Psoas muscle (tissue), 8 donors: ENCODE results near the gene APOBEC2. TPM values are rescaled to one million over a fixed set of nuclear protein-coding genes. Genes with fewer than 3 reads are reported as not detected.
A peak's percentile ranks its signal among the peaks of the same experiment; 100 is the strongest.

Experiments
- ATAC-seq, 4 donors: fragments of 200-7000 bp; cut with Tn5 transposase; one replicate each; pipeline ENCODE4 v1.9.1; 2020; ENCODE audit warnings: moderate library complexity in 3 of 4, mild to moderate bottlenecking in 2 of 4
- DNase-seq, 2 donors: peaks; one replicate each; pipeline ENCODE4 v3.0.0-alpha.2; 2020
- H3K27ac ChIP-seq: fragments of 200-600 bp; one replicate; pipeline ENCODE4 v1.8.0; 2022
- H3K27me3 ChIP-seq, 3 donors: fragments of 200-600 bp in 1 of 3; one replicate each; pipeline versions ENCODE4 v1.6.1 to v1.8.0; 2013 to 2022; ENCODE audit warnings: low read length in 2 of 3, mild to moderate bottlenecking in 2 of 3, moderate library complexity in 1 of 3; ENCODE audit not compliant: insufficient read depth in 3 of 3
- H3K36me3 ChIP-seq, 2 donors: fragments of 200-600 bp in 1 of 2; one replicate each; pipeline versions ENCODE4 v1.6.1 to v1.8.0; 2013 to 2022; ENCODE audit warnings: low read depth in 1 of 2, mild to moderate bottlenecking in 1 of 2, moderate library complexity in 1 of 2; ENCODE audit not compliant: insufficient read depth in 1 of 2
- H3K4me1 ChIP-seq: fragments of 200-600 bp; one replicate; pipeline ENCODE4 v1.8.0; 2022
- H3K4me3 ChIP-seq: fragments of 200-600 bp; one replicate; pipeline ENCODE4 v1.8.0; 2022; ENCODE audit warnings: mild to moderate bottlenecking
- H3K9me3 ChIP-seq: fragments of 200-600 bp; one replicate; pipeline ENCODE4 v1.8.0; 2022
- WGBS, 3 donors: extraction: QIAGEN DNeasy Blood & Tissue Kit; methylation state at CpG; one replicate each; pipeline versions ENCODE4 v1.1.6 to v1.1.7; 2013; 5-methylcytosine and 5-hydroxymethylcytosine counted together
- intact Hi-C, 2 donors: fragments of 100-400 bp; cut with DNase I; formaldehyde crosslinking; loops; one replicate each; pipeline versions ENCODE4 v1.11.0 to v1.14.2; 2022
- polyA plus RNA-seq, 3 donors: library from polyadenylated mRNA; stranded (reverse); fragments of 200-250 nt; gene quantifications; one replicate each; pipeline ENCODE4 v1.2.3, GENCODE V29; 2013
- total RNA-seq, 4 donors: library from RNA; stranded (reverse); fragmentation: NEBNext Ultra II Directional in 2 of 4; extraction: Animal tissue kit (Norgen Biotek cat#: 25700) in 2 of 4; gene quantifications; one replicate each; pipeline versions ENCODE4 v1.2.1 to v1.2.4, GENCODE V29; 2021 to 2023
- TF ChIP-seq, protein P1 (sequence below): fragments of 200-600 bp; IDR thresholded peaks from one replicate; pipeline ENCODE4 v1.8.0; 2022; ENCODE audit warnings: antibody characterized with exemption
- donor health status: healthy with polysubstance abuse.
- donor health status: DM: no; HTN: no; CAD: no; lungs with moderate emphysema.
- donor health status: Bipolar disorder and iron deficiency.
- donor health status: healthy.
- donor health status: DM: yes; HTN: yes; CAD: no.
- donor health status: DM: no; HTN: no; CAD: no.
- donor health status: DM: no; HTN: no; CAD: no.
- donor health status: DM: yes; HTN: yes; CAD: no.

The APOBEC2 gene
- total and polyA plus RNA-seq, 7 donors: 16.4 to 511 (median 141) TPM

GRCh38 chr6:41021832-41022231 lies 31.2 kb upstream of the APOBEC2 start:
- ATAC-seq: peak; percentile 84 to 96 (median 87)
- Histone ChIP-seq H3K4me3 (no peak overlapping the region), H3K36me3 (peaks cover 4% of the 10 kb centered on the region in 2 donors), H3K4me1 (peaks cover 11% of the 10 kb centered on the region), H3K9me3 (no peaks in the 10 kb centered on the region), H3K27me3 (no peaks in the 10 kb centered on the region), H3K27ac (peak overlapping the region; percentile 65)
- DNase-seq: no peak
- intact Hi-C loops: loop anchor here in 1 of 2 donors (10.0 kb wide), 2 partner anchors 197 to 697 kb away; no protein-coding TSS in a partner anchor
- 59 to 80% (median 64%) methylated on average over 3 of the region's 3 CpGs for WGBS, 3 donors
- TF ChIP-seq, protein P1, sequence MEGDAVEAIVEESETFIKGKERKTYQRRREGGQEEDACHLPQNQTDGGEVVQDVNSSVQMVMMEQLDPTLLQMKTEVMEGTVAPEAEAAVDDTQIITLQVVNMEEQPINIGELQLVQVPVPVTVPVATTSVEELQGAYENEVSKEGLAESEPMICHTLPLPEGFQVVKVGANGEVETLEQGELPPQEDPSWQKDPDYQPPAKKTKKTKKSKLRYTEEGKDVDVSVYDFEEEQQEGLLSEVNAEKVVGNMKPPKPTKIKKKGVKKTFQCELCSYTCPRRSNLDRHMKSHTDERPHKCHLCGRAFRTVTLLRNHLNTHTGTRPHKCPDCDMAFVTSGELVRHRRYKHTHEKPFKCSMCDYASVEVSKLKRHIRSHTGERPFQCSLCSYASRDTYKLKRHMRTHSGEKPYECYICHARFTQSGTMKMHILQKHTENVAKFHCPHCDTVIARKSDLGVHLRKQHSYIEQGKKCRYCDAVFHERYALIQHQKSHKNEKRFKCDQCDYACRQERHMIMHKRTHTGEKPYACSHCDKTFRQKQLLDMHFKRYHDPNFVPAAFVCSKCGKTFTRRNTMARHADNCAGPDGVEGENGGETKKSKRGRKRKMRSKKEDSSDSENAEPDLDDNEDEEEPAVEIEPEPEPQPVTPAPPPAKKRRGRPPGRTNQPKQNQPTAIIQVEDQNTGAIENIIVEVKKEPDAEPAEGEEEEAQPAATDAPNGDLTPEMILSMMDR: peak; percentile 42

- intact Hi-C loops: loop anchor here in 1 of 2 donors (10.0 kb wide), 2 partner anchors 197 to 697 kb away; no protein-coding TSS in a partner anchor
- no peaks in the 10 kb centered on the region for H3K27me3 ChIP-seq
Observed at GRCh38 chr6:41022294-41022693, 30.7 kb upstream of the APOBEC2 start.

DNA sequence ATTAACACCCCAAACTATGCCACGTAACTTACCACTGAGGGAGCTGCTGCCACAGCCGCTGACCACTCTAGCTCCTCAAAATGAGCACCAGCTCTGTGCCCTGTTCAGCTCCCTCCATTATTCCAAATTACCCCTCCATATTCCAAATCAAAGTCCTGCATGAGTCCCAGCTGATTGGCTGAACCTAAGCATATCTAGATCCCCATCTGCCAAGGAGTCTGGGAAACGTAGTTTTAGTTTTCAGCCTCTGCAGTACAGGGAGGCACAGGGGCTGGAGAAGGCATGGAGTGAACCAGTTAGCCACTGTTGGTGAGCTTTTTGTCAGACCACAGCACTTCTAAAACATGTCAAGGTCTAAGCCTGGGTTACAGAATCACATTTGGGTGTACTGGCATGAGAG lies 29.9 kb upstream of the APOBEC2 start:
- Histone ChIP-seq H3K27me3 (no peaks in the 10 kb centered on the region), H3K9me3 (no peaks in the 10 kb centered on the region), H3K4me1 (peaks cover 11% of the 10 kb centered on the region), H3K27ac (no peak overlapping the region), H3K4me3 (no peak overlapping the region), H3K36me3 (peaks cover 4% of the 10 kb centered on the region in 2 donors)
- intact Hi-C loops: loop anchor here in 1 of 2 donors (10.0 kb wide), 2 partner anchors 198 to 698 kb away; no protein-coding TSS in a partner anchor
- DNase-seq (no peak), ATAC-seq (no peak)
- 90 to 94% (median 94%) methylated on average over 3 of the region's 3 CpGs for WGBS, 3 donors
- TF ChIP-seq, protein P1: no peak

More at GRCh38 chr6:41022294-41022693, 30.7 kb upstream of the APOBEC2 start:
- ATAC-seq: no peak
- Histone ChIP-seq H3K4me1 (peaks cover 11% of the 10 kb centered on the region), H3K4me3 (no peak overlapping the region), H3K36me3 (peaks cover 4% of the 10 kb centered on the region in 2 donors), H3K9me3 (no peaks in the 10 kb centered on the region), H3K27ac (peak overlapping the region; percentile 65)
- TF ChIP-seq, protein P1: no peak
- DNase-seq: no peak

DNA sequence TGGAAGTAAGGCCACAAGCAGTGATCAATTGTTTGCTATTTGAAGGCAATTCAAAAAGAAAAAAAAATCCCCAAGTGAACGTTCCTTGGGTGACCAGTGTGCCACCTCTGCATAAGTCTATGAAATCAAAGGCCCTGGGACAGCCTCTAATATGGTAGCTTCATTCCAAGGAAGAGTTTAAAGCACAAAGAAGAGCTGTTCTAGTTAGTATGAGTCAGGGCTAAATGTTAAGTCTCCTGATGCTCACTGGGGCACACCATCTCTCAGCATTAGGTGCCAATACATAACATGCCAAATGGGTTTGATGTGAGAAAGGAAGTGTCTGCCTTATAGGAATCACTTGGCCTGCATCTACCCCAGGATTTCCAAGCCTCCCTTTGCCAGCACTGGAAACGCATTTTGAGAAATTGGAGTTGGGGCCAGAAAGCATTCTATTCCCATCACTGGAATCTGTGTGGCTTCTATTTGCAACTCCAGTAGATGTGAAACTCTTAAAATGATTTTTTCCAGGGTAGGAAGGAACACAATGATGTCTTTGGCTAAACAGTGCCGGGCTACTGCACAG lies 27.0 kb upstream of the APOBEC2 start:
- Histone ChIP-seq H3K27ac (no peak overlapping the region), H3K4me1 (peaks cover 15% of the 10 kb centered on the region), H3K36me3 (peaks cover 4% of the 10 kb centered on the region in 2 donors), H3K27me3 (no peaks in the 10 kb centered on the region), H3K4me3 (no peak overlapping the region), H3K9me3 (no peaks in the 10 kb centered on the region)
- 62 to 84% (median 62%) methylated on average over 3 of the region's 3 CpGs for WGBS, 3 donors
- TF ChIP-seq, protein P1: no peak
- intact Hi-C loops: loop anchor here (2.0 to 10.0 kb wide), 6 partner anchors 41 to 1044 kb away; no protein-coding TSS in a partner anchor
- DNase-seq: no peak
- ATAC-seq: no peak
